Endothelial cell of umbilical vein (primary cell): ENCODE data around the gene DONSON. TPM values are rescaled to one million over a fixed set of nuclear protein-coding genes. Genes with fewer than 3 reads are reported as not detected.
"Not testable (repeated sequence)": the region's sequence is repeated elsewhere in the genome, so short reads cannot be mapped to it uniquely, and the experiment has no call there.

Experiments used
- BruUV-seq: library from RNA; stranded (reverse); fragments of 400-500 nt; replicated peaks from 2 replicates; lab custom pipeline; 2021; lab: Mats Ljungman, UMichigan
- CTCF ChIA-PET: fragments of 300-600, 350-600 bp; sonication (Branson Sonifier 250); formaldehyde crosslinking; loops from one replicate; lab custom pipeline; 2021; ENCODE audit warnings: antibody characterized with exemption, inconsistent platforms; lab: Charles Lee
- POLR2A ChIA-PET: fragments of 300-600, 350-600 bp; sonication (Branson Sonifier 250); formaldehyde crosslinking; loops from one replicate; lab custom pipeline; 2021; ENCODE audit warnings: antibody characterized with exemption, inconsistent platforms; lab: Charles Lee
- DNase-seq: peaks from one replicate; pipeline ENCODE4 v3.0.0-alpha.2; 2011; ENCODE audit warnings: low read depth, low spot score
- FAIRE-seq: peaks from 2 replicates; lab custom pipeline; 2011; peaks lifted over from hg19 to GRCh38; lab: Jason Lieb, UNC
- H2AFZ ChIP-seq: 2 replicates; pipeline ENCODE4 v1.6.0; 2012; ENCODE audit warnings: low read depth, low read length, control low read depth, inconsistent platforms
- H3K27ac ChIP-seq: 2 replicates; pipeline ENCODE4 v1.5.1; 2011; ENCODE audit warnings: low read depth, mild to moderate bottlenecking, control low read depth, low read length, moderate library complexity; ENCODE audit not compliant: insufficient read depth
- H3K27me3 ChIP-seq, 2 experiments: 2 replicates each; pipeline versions ENCODE4 v1.6.0 to v1.6.1; 2011; ENCODE audit warnings: low read length in 2 of 2, mixed read lengths in 1 of 2; ENCODE audit not compliant: control insufficient read depth in 2 of 2, insufficient read depth in 2 of 2
- H3K36me3 ChIP-seq, 2 experiments: 2 replicates in 1 of 2; 3 replicates in 1 of 2; pipeline ENCODE4 v1.5.1; 2011; ENCODE audit warnings: low read length in 2 of 2, mild to moderate bottlenecking in 1 of 2, moderate library complexity in 1 of 2; ENCODE audit not compliant: control insufficient read depth in 2 of 2, insufficient read depth in 2 of 2; ENCODE audit errors: extremely low read depth in 1 of 2
- H3K4me1 ChIP-seq: 3 replicates; pipeline ENCODE4 v1.5.1; 2011; ENCODE audit warnings: mild to moderate bottlenecking, low read length; ENCODE audit not compliant: control insufficient read depth, insufficient read depth; ENCODE audit errors: extremely low read depth
- H3K4me2 ChIP-seq: 2 replicates; pipeline ENCODE4 v1.6.1; 2011; ENCODE audit warnings: low read length, control low read depth, mixed read lengths; ENCODE audit not compliant: insufficient read depth
- H3K4me3 ChIP-seq, 3 experiments: fragments of 200-600 bp in 1 of 3; sonication (generic), shearing (Covaris generic) in 1 of 3; replicated peaks in 1 of 3; 2 replicates each; pipeline ENCODE4 v1.5.1; 2011 to 2016; ENCODE audit warnings: control low read depth in 3 of 3, low read length in 3 of 3, mild to moderate bottlenecking in 2 of 3, inconsistent platforms in 1 of 3, low read depth in 1 of 3, moderate library complexity in 1 of 3; ENCODE audit not compliant: insufficient read depth in 1 of 3
- H3K79me2 ChIP-seq: 2 replicates; pipeline ENCODE4 v1.6.0; 2012; ENCODE audit warnings: low read length, inconsistent platforms; ENCODE audit not compliant: control insufficient read depth, insufficient read depth
- H3K9ac ChIP-seq: replicated peaks from 2 replicates; pipeline ENCODE3; 2011; ENCODE audit warnings: low read length, control low read depth; ENCODE audit not compliant: insufficient read depth; ENCODE audit errors: extremely low read depth
- H3K9me1 ChIP-seq: replicated peaks from 3 replicates; pipeline ENCODE4 v1.6.0; 2011; ENCODE audit warnings: mild to moderate bottlenecking, low read length; ENCODE audit not compliant: control insufficient read depth, insufficient read depth; ENCODE audit errors: extremely low read depth
- H3K9me3 ChIP-seq: replicated peaks from 2 replicates; pipeline ENCODE4 v1.5.1; 2012; ENCODE audit warnings: low read length, inconsistent platforms; ENCODE audit not compliant: control insufficient read depth, insufficient read depth
- H4K20me1 ChIP-seq: replicated peaks from 2 replicates; pipeline ENCODE3; 2011; ENCODE audit warnings: mild to moderate bottlenecking, low read length; ENCODE audit not compliant: control insufficient read depth, insufficient read depth; ENCODE audit errors: extremely low read depth
- EZH2 ChIP-seq: IDR thresholded peaks from 2 replicates; pipeline ENCODE4 v1.6.1; 2012; ENCODE audit warnings: borderline replicate concordance, low read depth, mild to moderate bottlenecking, moderate library complexity, low read length, inconsistent platforms; ENCODE audit not compliant: severe bottlenecking
- FOS ChIP-seq: IDR thresholded peaks from 2 replicates; pipeline ENCODE4 v1.6.1; 2011; ENCODE audit warnings: mild to moderate bottlenecking, low read length, moderate library complexity, borderline replicate concordance; ENCODE audit not compliant: insufficient read depth
- GATA2 ChIP-seq: IDR thresholded peaks from 2 replicates; pipeline ENCODE4 v1.7.0; 2011; ENCODE audit warnings: low read depth, mild to moderate bottlenecking, moderate library complexity, mixed read lengths, low read length; ENCODE audit not compliant: insufficient read length, insufficient read depth
- JUN ChIP-seq: IDR thresholded peaks from 2 replicates; pipeline ENCODE4 v1.6.1; 2011; ENCODE audit warnings: borderline replicate concordance, low read depth; ENCODE audit not compliant: insufficient read length, insufficient read depth
- MYC ChIP-seq: IDR thresholded peaks from one replicate; pipeline ENCODE4 v1.6.1; 2011; ENCODE audit warnings: mild to moderate bottlenecking, low read depth, low read length
- POLR2A ChIP-seq: IDR thresholded peaks from 2 replicates; pipeline ENCODE4 v1.6.1; 2012; ENCODE audit warnings: low read depth, mild to moderate bottlenecking, control low read depth, low read length
- dilution Hi-C: fragments of 300-500 bp; cut with MboI; formaldehyde crosslinking; loops from one replicate; pipeline ENCODE4 v1.15.0; 2019; ENCODE audit warnings: low sequenced_read_pairs; ENCODE audit not compliant: extremely low pct_ligation_motif_present
- intact Hi-C: fragments of 100-400 bp; cut with micrococcal nuclease; formaldehyde crosslinking; loops from one replicate; pipeline ENCODE4 v1.10.0; 2022
- polyA plus RNA-seq, 4 experiments: library from polyadenylated mRNA; depleted of rRNA in 3 of 4; stranded (reverse) in 3 of 4; unstranded in 1 of 4; fragments of >200 nt; gene quantifications; 2 replicates each; pipeline versions ENCODE4 v1.2.1 to v1.2.3, GENCODE V29; 2011 to 2012; ENCODE audit warnings: missing spikeins in 1 of 4
- total RNA-seq: library from RNA; stranded (reverse); gene quantifications from 2 replicates; pipeline ENCODE4 v1.2.3, GENCODE V29; 2021
- TF ChIP-seq, protein P1 (sequence below), 2 donors: IDR thresholded peaks; 1 replicate in 1 of 2; 2 replicates in 1 of 2; pipeline ENCODE4 v1.5.1; 2011; ENCODE audit warnings: low read length in 2 of 2, mild to moderate bottlenecking in 2 of 2, moderate library complexity in 2 of 2, control low read depth in 1 of 2, inconsistent platforms in 1 of 2, low read depth in 1 of 2; ENCODE audit not compliant: insufficient read depth in 1 of 2; ENCODE audit errors: extremely low read depth in 1 of 2
- TF ChIP-seq, protein P2 (sequence below): IDR thresholded peaks from 2 replicates; pipeline ENCODE4 v1.6.1; 2011; ENCODE audit not compliant: insufficient read depth, insufficient read length

The DONSON gene
- total and polyA plus RNA-seq, 2 donors (not counting 3 experiments of a cell fraction or from before 2014, with no cell fraction given), result 14.3 to 29.4 TPM

DNA sequence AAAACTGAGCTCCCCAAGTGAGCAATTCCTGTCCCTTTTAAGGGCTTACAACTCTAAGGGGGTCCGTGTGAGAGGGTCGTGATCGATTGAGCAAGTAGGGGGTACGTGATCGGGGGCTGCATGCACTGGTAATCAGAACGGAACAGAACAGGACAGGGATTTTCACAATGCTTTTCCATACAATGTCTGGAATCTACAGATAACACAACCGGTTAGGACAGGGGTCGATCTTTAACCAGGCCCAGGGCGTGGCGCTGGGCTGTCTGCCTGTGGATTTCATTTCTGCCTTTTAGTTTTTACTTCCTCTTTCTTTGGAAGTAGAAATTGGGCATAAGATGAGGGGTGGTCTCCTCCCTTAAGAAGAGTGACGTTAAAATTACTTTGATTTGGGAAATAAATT, 29.1 kb upstream of the DONSON start:
- H4K20me1 ChIP-seq, BruUV-seq, H2AFZ ChIP-seq, POLR2A ChIA-PET, dilution Hi-C loops, H3K4me2 ChIP-seq, DNase-seq, H3K4me1 ChIP-seq, H3K9me1 ChIP-seq, H3K27me3 ChIP-seq, intact Hi-C loops, H3K27ac ChIP-seq, H3K9me3 ChIP-seq, H3K9ac ChIP-seq, H3K79me2 ChIP-seq, H3K36me3 ChIP-seq, FAIRE-seq, H3K4me3 ChIP-seq: not testable (repeated sequence)
- CTCF ChIA-PET, result interaction anchor here (1.2 kb wide), 1 partner anchor 12 kb away, joined by 5 read pairs; no protein-coding TSS in a partner anchor

DNA sequence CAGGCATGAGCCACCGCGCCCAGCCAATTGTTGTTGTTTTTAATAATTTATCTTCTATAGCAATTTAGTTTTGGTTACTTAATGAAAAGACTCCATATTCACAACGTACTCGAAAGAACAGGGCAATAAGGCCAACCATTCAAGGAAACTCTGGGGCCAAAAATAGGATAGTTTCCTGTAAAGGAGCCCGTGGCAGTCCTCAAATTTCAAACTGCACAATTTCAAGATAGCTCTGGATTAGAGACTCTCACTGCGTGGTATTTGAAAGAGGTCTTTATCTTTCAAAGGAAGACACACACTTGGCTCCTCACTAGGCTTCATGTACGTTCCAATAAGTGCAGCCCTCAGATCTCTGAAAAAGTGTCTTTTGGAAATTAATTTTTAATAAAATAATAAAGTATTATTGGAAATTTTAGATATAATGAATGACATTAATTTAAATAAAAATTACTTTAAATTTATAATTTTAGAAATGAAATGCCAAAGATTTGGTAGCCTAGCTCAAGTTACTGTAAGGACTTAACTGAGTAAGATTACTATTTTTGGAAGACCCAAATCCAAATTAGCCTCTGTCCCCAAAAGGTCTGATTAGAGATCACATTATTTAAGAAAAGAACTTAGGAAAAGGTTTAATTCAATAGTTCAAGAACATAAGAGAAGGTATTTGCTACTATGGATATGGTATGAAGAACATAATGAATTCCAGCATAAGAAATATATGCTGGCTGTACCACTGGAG, 22.7 kb upstream of the DONSON start:
- CTCF ChIA-PET, result interaction anchor here (2.4 kb wide), 1 partner anchor 9 kb away, joined by 9 read pairs; no protein-coding TSS in a partner anchor
- Histone ChIP-seq H3K4me1 (peaks cover 11% of the 10 kb centered on the region), H3K79me2 (no peaks in the 10 kb centered on the region), H4K20me1 (no peaks in the 10 kb centered on the region), H3K4me2 (no peak overlapping the region), H3K9ac (no peak overlapping the region), H2AFZ (no peak overlapping the region), H3K36me3 (no peaks in the 10 kb centered on the region), H3K9me1 (no peaks in the 10 kb centered on the region), H3K9me3 (no peaks in the 10 kb centered on the region), H3K27ac (no peak overlapping the region), H3K4me3 (no peak overlapping the region), H3K27me3 (no peaks in the 10 kb centered on the region)
- TF ChIP-seq FOS (no peak), JUN (no peak), POLR2A (no peak), GATA2 (no peak), EZH2 (no peak), MYC (no peak)
- TF ChIP-seq, protein P1, sequence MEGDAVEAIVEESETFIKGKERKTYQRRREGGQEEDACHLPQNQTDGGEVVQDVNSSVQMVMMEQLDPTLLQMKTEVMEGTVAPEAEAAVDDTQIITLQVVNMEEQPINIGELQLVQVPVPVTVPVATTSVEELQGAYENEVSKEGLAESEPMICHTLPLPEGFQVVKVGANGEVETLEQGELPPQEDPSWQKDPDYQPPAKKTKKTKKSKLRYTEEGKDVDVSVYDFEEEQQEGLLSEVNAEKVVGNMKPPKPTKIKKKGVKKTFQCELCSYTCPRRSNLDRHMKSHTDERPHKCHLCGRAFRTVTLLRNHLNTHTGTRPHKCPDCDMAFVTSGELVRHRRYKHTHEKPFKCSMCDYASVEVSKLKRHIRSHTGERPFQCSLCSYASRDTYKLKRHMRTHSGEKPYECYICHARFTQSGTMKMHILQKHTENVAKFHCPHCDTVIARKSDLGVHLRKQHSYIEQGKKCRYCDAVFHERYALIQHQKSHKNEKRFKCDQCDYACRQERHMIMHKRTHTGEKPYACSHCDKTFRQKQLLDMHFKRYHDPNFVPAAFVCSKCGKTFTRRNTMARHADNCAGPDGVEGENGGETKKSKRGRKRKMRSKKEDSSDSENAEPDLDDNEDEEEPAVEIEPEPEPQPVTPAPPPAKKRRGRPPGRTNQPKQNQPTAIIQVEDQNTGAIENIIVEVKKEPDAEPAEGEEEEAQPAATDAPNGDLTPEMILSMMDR (IDR thresholded peaks at IDR 0.05; ENCODE audit: extremely low read depth in 1 of 2, insufficient read depth in 1 of 2, low read depth in 1 of 2, low read length in 2 of 2), result no peak
- TF ChIP-seq, protein P2, sequence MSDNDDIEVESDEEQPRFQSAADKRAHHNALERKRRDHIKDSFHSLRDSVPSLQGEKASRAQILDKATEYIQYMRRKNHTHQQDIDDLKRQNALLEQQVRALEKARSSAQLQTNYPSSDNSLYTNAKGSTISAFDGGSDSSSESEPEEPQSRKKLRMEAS, result no peak
- dilution Hi-C loops, result no loop called here
- POLR2A ChIA-PET, result no interaction called here
- BruUV-seq, result no TSS peak
- intact Hi-C loops, result no loop called here
- FAIRE-seq, result no peak
- DNase-seq, result no peak
